HepG2 (cell line): Measurements from ENCODE around the gene NPR3. TPM values are rescaled to one million over a fixed set of nuclear protein-coding genes. Genes with fewer than 3 reads are reported as not detected.

Experiments used
- ATAC-seq: fragments of 200-7000 bp; cut with Tn5 transposase; 3 replicates; pipeline ENCODE4 v1.9.1; 2020; ENCODE audit warnings: mild to moderate bottlenecking, moderate library complexity
- BruUV-seq: library from RNA; stranded (reverse); fragments of 400-500 nt; replicated peaks from 2 replicates; lab custom pipeline; 2021; lab: Mats Ljungman, UMichigan
- CTCF ChIA-PET: fragments of 300-600 bp; formaldehyde crosslinking; extraction: SDS; loops from one replicate; lab custom pipeline; 2021; ENCODE audit warnings: low total read pairs, inconsistent platforms, low intra/inter-chr PET ratio; lab: Yijun Ruan, JAX
- POLR2A ChIA-PET: fragments of 350-600 bp; sonication (Branson Sonifier 250); formaldehyde crosslinking; loops from one replicate; lab custom pipeline; 2020; ENCODE audit warnings: antibody characterized with exemption, inconsistent platforms; lab: Yijun Ruan, JAX
- DNase-seq: peaks from one replicate; pipeline ENCODE4 v3.0.0-alpha.2; 2015; ENCODE audit warnings: low spot score
- FAIRE-seq: peaks from 3 replicates; lab custom pipeline; 2011; peaks lifted over from hg19 to GRCh38; lab: Jason Lieb, UNC
- H2AFZ ChIP-seq: one replicate; pipeline ENCODE4 v1.6.1; 2011; ENCODE audit warnings: low read length, inconsistent platforms
- H3K27ac ChIP-seq: fragments of 300-600 bp; 3 replicates; pipeline ENCODE4 v1.8.0; 2011; ENCODE audit warnings: mixed run types, mild to moderate bottlenecking, mixed read lengths, low read length, inconsistent platforms; ENCODE audit not compliant: insufficient read depth; ENCODE audit errors: extremely low read length
- H3K27me3 ChIP-seq, 2 experiments: fragments of 200-600 bp in 1 of 2; 2 replicates in 1 of 2; 3 replicates in 1 of 2; pipeline versions ENCODE4 v1.6.0 to v1.8.0; 2011; ENCODE audit warnings: low read length in 2 of 2, mild to moderate bottlenecking in 2 of 2, moderate library complexity in 2 of 2, inconsistent platforms in 1 of 2; ENCODE audit not compliant: insufficient read depth in 2 of 2, control insufficient read depth in 1 of 2
- H3K36me3 ChIP-seq, 2 experiments: fragments of 200-600 bp in 1 of 2; replicated peaks in 1 of 2; 2 replicates in 1 of 2; 3 replicates in 1 of 2; pipeline versions ENCODE4 v1.5.1 to v1.8.0; 2011; ENCODE audit warnings: low read length in 2 of 2, inconsistent platforms in 1 of 2; ENCODE audit not compliant: insufficient read depth in 2 of 2, control insufficient read depth in 1 of 2
- H3K4me1 ChIP-seq: 2 replicates; pipeline ENCODE4 v1.5.1; 2012; ENCODE audit warnings: low read length, inconsistent platforms; ENCODE audit not compliant: insufficient read depth
- H3K4me2 ChIP-seq: 2 replicates; pipeline ENCODE4 v1.6.0; 2011; ENCODE audit warnings: low read depth, low read length, inconsistent platforms
- H3K4me3 ChIP-seq, 3 experiments: fragments of 200-600 bp in 1 of 3; sonication (generic), shearing (Covaris generic) in 1 of 3; replicated peaks in 1 of 3; 2 replicates each; pipeline ENCODE4 v1.5.1; 2011 to 2016; ENCODE audit warnings: low read length in 3 of 3, inconsistent platforms in 2 of 3, low read depth in 2 of 3, mild to moderate bottlenecking in 2 of 3, control low read depth in 1 of 3, mixed read lengths in 1 of 3; ENCODE audit not compliant: insufficient read depth in 1 of 3
- H3K79me2 ChIP-seq: one replicate; pipeline ENCODE4 v1.6.1; 2011; ENCODE audit warnings: low read length, inconsistent platforms; ENCODE audit not compliant: insufficient read depth
- H3K9ac ChIP-seq: 2 replicates; pipeline ENCODE4 v1.6.0; 2011; ENCODE audit warnings: mild to moderate bottlenecking, low read depth, low read length, inconsistent platforms; ENCODE audit not compliant: insufficient read depth
- H3K9me3 ChIP-seq: 2 replicates; pipeline ENCODE4 v1.5.1; 2012; ENCODE audit warnings: mild to moderate bottlenecking, low read length
- H4K20me1 ChIP-seq: 2 replicates; pipeline ENCODE4 v1.6.0; 2011; ENCODE audit warnings: inconsistent platforms, mild to moderate bottlenecking, low read length, moderate library complexity; ENCODE audit not compliant: insufficient read depth
- ATF7-NPFF ChIP-seq: sonication (generic); formaldehyde crosslinking; IDR thresholded peaks from 2 replicates; pipeline ENCODE4 v1.8.1; 2023; ENCODE audit warnings: mild to moderate bottlenecking, low read depth, missing genetic modification reagents, moderate library complexity
- DNMT1 ChIP-seq: sonication (generic); formaldehyde crosslinking; IDR thresholded peaks from 2 replicates; pipeline ENCODE4 v1.5.1; 2020; ENCODE audit warnings: mild to moderate bottlenecking, missing genetic modification reagents
- E2F5 ChIP-seq: sonication (generic); formaldehyde crosslinking; conservative IDR thresholded peaks from 2 replicates; pipeline ENCODE4 v1.4.0; 2020; ENCODE audit warnings: missing genetic modification reagents
- NR2F2 ChIP-seq: IDR thresholded peaks from 2 replicates; pipeline ENCODE4 v1.6.1; 2012; ENCODE audit warnings: low read depth, inconsistent platforms, borderline replicate concordance
- PHF20 ChIP-seq: sonication (generic); formaldehyde crosslinking; IDR thresholded peaks from 2 replicates; pipeline ENCODE4 v1.5.0; 2020; ENCODE audit warnings: mild to moderate bottlenecking, missing genetic modification reagents
- PHF21A ChIP-seq: sonication (generic); formaldehyde crosslinking; IDR thresholded peaks from 2 replicates; pipeline ENCODE4 v1.5.0; 2020; ENCODE audit warnings: mild to moderate bottlenecking, missing genetic modification reagents
- POLR2A ChIP-seq, 2 experiments: IDR thresholded peaks; 2 replicates each; pipeline ENCODE4 v1.6.1; 2011; ENCODE audit warnings: low read depth in 2 of 2, low read length in 2 of 2, mild to moderate bottlenecking in 1 of 2, moderate library complexity in 1 of 2; ENCODE audit not compliant: insufficient read depth in 1 of 2
- PRMT3 ChIP-seq: sonication (generic); formaldehyde crosslinking; IDR thresholded peaks from 2 replicates; pipeline ENCODE4 v1.8.1; 2022; ENCODE audit warnings: low read depth, mild to moderate bottlenecking, moderate library complexity, missing genetic modification reagents, borderline replicate concordance
- REST ChIP-seq, 2 experiments: IDR thresholded peaks; 2 replicates each; pipeline ENCODE4 v1.6.1; 2011 to 2012; ENCODE audit warnings: low read length in 2 of 2, borderline replicate concordance in 1 of 2, low read depth in 1 of 2, mild to moderate bottlenecking in 1 of 2, moderate library complexity in 1 of 2
- RFXANK ChIP-seq: IDR thresholded peaks from 2 replicates; pipeline ENCODE4 v1.6.1; 2016
- TMF1 ChIP-seq: sonication (generic); formaldehyde crosslinking; IDR thresholded peaks from 2 replicates; pipeline ENCODE4 v1.8.1; 2022; ENCODE audit warnings: low read depth, missing genetic modification reagents
- ZBTB2 ChIP-seq: sonication (generic); formaldehyde crosslinking; IDR thresholded peaks from 2 replicates; pipeline ENCODE4 v1.8.0; 2022; ENCODE audit warnings: low read depth, missing genetic modification reagents
- ZFP36 ChIP-seq: fragments of 150-350 bp; IDR thresholded peaks from 2 replicates; pipeline ENCODE4 v1.6.1; 2018; ENCODE audit warnings: borderline replicate concordance, low read length, low read depth; ENCODE audit not compliant: partially characterized antibody
- ZFP41 ChIP-seq: sonication (generic); formaldehyde crosslinking; IDR thresholded peaks from 2 replicates; pipeline ENCODE4 v1.4.0; 2020; ENCODE audit warnings: mild to moderate bottlenecking, missing genetic modification reagents, borderline replicate concordance
- ZNF512 ChIP-seq: sonication (generic); formaldehyde crosslinking; IDR thresholded peaks from 2 replicates; pipeline ENCODE4 v1.4.0; 2020; ENCODE audit warnings: mild to moderate bottlenecking, missing genetic modification reagents
- ZNF563 ChIP-seq: sonication (generic); formaldehyde crosslinking; IDR thresholded peaks from 2 replicates; pipeline ENCODE4 v1.8.0; 2022; ENCODE audit warnings: mild to moderate bottlenecking, moderate library complexity, missing genetic modification reagents
- ZNF629 ChIP-seq: sonication (generic); formaldehyde crosslinking; conservative IDR thresholded peaks from 2 replicates; pipeline ENCODE4 v1.5.0; 2020; ENCODE audit warnings: missing genetic modification reagents
- ZNF703 ChIP-seq: sonication (generic); formaldehyde crosslinking; IDR thresholded peaks from 2 replicates; pipeline ENCODE4 v1.5.1; 2020; ENCODE audit warnings: missing genetic modification reagents, mild to moderate bottlenecking, moderate library complexity, borderline replicate concordance
- ZNF749 ChIP-seq: sonication (generic); formaldehyde crosslinking; IDR thresholded peaks from 2 replicates; pipeline ENCODE4 v1.8.0; 2022; ENCODE audit warnings: mild to moderate bottlenecking, missing genetic modification reagents, moderate library complexity, borderline replicate concordance
- WGBS: methylation state at CpG from one replicate; pipeline ENCODE4 v1.1.6; 2017; ENCODE audit warnings: low lambda C conversion rate; 5-methylcytosine and 5-hydroxymethylcytosine counted together
- in situ Hi-C: cut with HindIII; loops from 2 replicates; pipeline ENCODE4 v1.10.0; 2017; ENCODE audit warnings: low pct_unique_long_range_greater_than_20kb; ENCODE audit not compliant: extremely low pct_ligation_motif_present
- intact Hi-C: fragments of 100-400 bp; cut with micrococcal nuclease; formaldehyde crosslinking; loops from one replicate; pipeline ENCODE4 v1.10.0; 2022; ENCODE audit not compliant: unreplicated experiment
- polyA plus RNA-seq, 8 experiments: library from polyadenylated mRNA; depleted of rRNA in 3 of 8; stranded (reverse) in 7 of 8; unstranded in 1 of 8; fragments of >200 nt; fragmentation: Illumina TruSeq in 4 of 8; extraction: Trizol in 4 of 8; gene quantifications; 2 replicates each; pipeline versions ENCODE4 v1.2.1 to v1.2.3, GENCODE V29; 2011 to 2016; ENCODE audit warnings: low read depth in 4 of 8, missing spikeins in 1 of 8, mixed read lengths in 1 of 8; ENCODE audit not compliant: insufficient read depth in 1 of 8
- total RNA-seq, 5 experiments: library from RNA; depleted of rRNA; stranded (reverse); fragments of >200 nt; fragmentation: Illumina TruSeq; extraction: Trizol; gene quantifications; 2 replicates each; pipeline ENCODE4 v1.2.3, GENCODE V29; 2016; ENCODE audit warnings: low read depth in 1 of 5

NPR3 gene
- total and polyA plus RNA-seq, 2 of the 13 experiments (the other 11 are each of a cell fraction or from before 2014, with no cell fraction given): 0.01 TPM; not detected in 1

- no peak overlapping the region for H2AFZ ChIP-seq
- H4K20me1 ChIP-seq: no peaks in the 10 kb centered on the region
- ChIA-PET CTCF (no interaction called here), POLR2A (no interaction called here)
- peaks cover 0 to 2% of the 10 kb centered on the region in 2 experiments; a peak in 3 of 5 replicates for H3K27me3 ChIP-seq
- WGBS: 25% methylated on average over 5 of the region's 5 CpGs
- ATAC-seq (no peak), DNase-seq (no peak), FAIRE-seq (no peak)
- no TSS peak for BruUV-seq
- H3K4me1 ChIP-seq: 0 out of 2 replicates have a peak, but pooled peaks cover 9% of the 10 kb centered on the region
- TF ChIP-seq ZFP41 (CRISPR knock-in tag): no peak
- no peak for TF ChIP-seq ATF7-NPFF (CRISPR knock-in tag)
- no peak for TF ChIP-seq PRMT3
- no peak for TF ChIP-seq NR2F2
- TF ChIP-seq ZFP36: no peak
- TF ChIP-seq E2F5 (CRISPR knock-in tag): no peak
- TF ChIP-seq ZNF703: no peak
- no peak for TF ChIP-seq PHF21A (CRISPR knock-in tag)
- no peak for TF ChIP-seq ZNF629 (CRISPR knock-in tag)
- TF ChIP-seq ZNF512 (CRISPR knock-in tag): no peak
- TF ChIP-seq DNMT1: no peak
- TF ChIP-seq PHF20 (CRISPR knock-in tag): no peak
- TF ChIP-seq REST (IDR thresholded peaks at IDR 0.05; ENCODE audit: borderline replicate concordance in 1 of 2, low read depth in 1 of 2, low read length in 2 of 2): no peak
- TF ChIP-seq ZBTB2 (CRISPR knock-in tag): no peak
- no peak for TF ChIP-seq ZNF563 (CRISPR knock-in tag)
- TF ChIP-seq ZNF749 (CRISPR knock-in tag): no peak
- no peak for TF ChIP-seq POLR2A (IDR thresholded peaks at IDR 0.05; ENCODE audit: insufficient read depth in 1 of 2, low read depth in 2 of 2, low read length in 2 of 2)
- no peak for TF ChIP-seq TMF1 (CRISPR knock-in tag)
- no peak for TF ChIP-seq RFXANK (CRISPR knock-in tag)
- H3K4me3 ChIP-seq: no peak overlapping the region
- in situ Hi-C loops (no loop called here), intact Hi-C loops (no loop called here)
- H3K36me3 ChIP-seq: no peaks in the 10 kb centered on the region
- no peak overlapping the region for H3K4me2 ChIP-seq
- H3K79me2 ChIP-seq: no peaks in the 10 kb centered on the region
- H3K9me3 ChIP-seq: no peaks in the 10 kb centered on the region
- H3K27ac ChIP-seq: no peak overlapping the region
- no peak overlapping the region for H3K9ac ChIP-seq
Observed at GRCh38 chr5:32770444-32770843, 59.3 kb downstream of the NPR3 start.
